ENCODE measurements around the gene KIF20B. TPM values are rescaled to one million over a fixed set of nuclear protein-coding genes. Genes with fewer than 3 reads are reported as not detected.

KIF20B gene
- total RNA-seq, 2 donors from 2014 or later, result 3.4 to 5.7 TPM

- DNase-seq (ENCODE audit: low spot score), result no peak
Measured at GRCh38 chr10:89664203-89664602, 37.2 kb upstream of the KIF20B start.

GRCh38 chr10:89665302-89665701, 36.1 kb upstream of the KIF20B start:
- Histone ChIP-seq H3K27me3 (replicated peaks; ENCODE audit: insufficient read depth) (no peaks in the 10 kb centered on the region), H3K4me3 (no peak overlapping the region), H3K4me1 (replicated peaks) (no peaks in the 10 kb centered on the region), H3K36me3 (no peaks in the 10 kb centered on the region), H3K27ac (no peak overlapping the region), H3K9me3 (no peaks in the 10 kb centered on the region)
- intact Hi-C loops (cut with DNase I), result no loop called here
- no peak for TF ChIP-seq CTCF (IDR thresholded peaks at IDR 0.05)
- no peak for TF ChIP-seq POLR2AphosphoS5 (IDR thresholded peaks at IDR 0.05)
- TF ChIP-seq POLR2A (IDR thresholded peaks at IDR 0.05), result no peak
- 72% methylated on average over 2 of the region's 2 CpGs for WGBS
- no peak for DNase-seq (ENCODE audit: low spot score)

More at GRCh38 chr10:89664203-89664602, 37.2 kb upstream of the KIF20B start:
- WGBS, result 60% methylated on average over 3 of the region's 3 CpGs
- Histone ChIP-seq H3K27ac (no peak overlapping the region), H3K4me1 (replicated peaks) (no peaks in the 10 kb centered on the region), H3K4me3 (no peak overlapping the region), H3K36me3 (no peaks in the 10 kb centered on the region), H3K27me3 (replicated peaks; ENCODE audit: insufficient read depth) (no peaks in the 10 kb centered on the region), H3K9me3 (no peaks in the 10 kb centered on the region)
- intact Hi-C loops (cut with DNase I), result no loop called here
- TF ChIP-seq POLR2AphosphoS5 (IDR thresholded peaks at IDR 0.05) (no peak), CTCF (IDR thresholded peaks at IDR 0.05) (no peak), POLR2A (IDR thresholded peaks at IDR 0.05) (no peak)

GRCh38 chr10:89666138-89666537, 35.3 kb upstream of the KIF20B start:
- H3K4me1 ChIP-seq (replicated peaks), result no peaks in the 10 kb centered on the region
- H3K36me3 ChIP-seq, result no peaks in the 10 kb centered on the region
- WGBS, result 92% methylated on average over 1 of the region's 1 CpG
- H3K27me3 ChIP-seq (replicated peaks; ENCODE audit: insufficient read depth), result no peaks in the 10 kb centered on the region
- DNase-seq (ENCODE audit: low spot score), result no peak
- no peaks in the 10 kb centered on the region for H3K9me3 ChIP-seq
- no peak overlapping the region for H3K4me3 ChIP-seq
- no peak for TF ChIP-seq POLR2AphosphoS5 (IDR thresholded peaks at IDR 0.05)
- TF ChIP-seq POLR2A (IDR thresholded peaks at IDR 0.05), result no peak
- TF ChIP-seq CTCF (IDR thresholded peaks at IDR 0.05), result no peak
- H3K27ac ChIP-seq, result no peak overlapping the region
- intact Hi-C loops (cut with DNase I), result no loop called here

GRCh38 chr10:89668386-89669071, 32.9 kb upstream of the KIF20B start:
- H3K4me3 ChIP-seq, result no peak overlapping the region
- intact Hi-C loops (cut with DNase I), result no loop called here
- no peak for TF ChIP-seq CTCF (IDR thresholded peaks at IDR 0.05)
- TF ChIP-seq POLR2A (IDR thresholded peaks at IDR 0.05), result no peak
- TF ChIP-seq POLR2AphosphoS5 (IDR thresholded peaks at IDR 0.05), result no peak
- H3K36me3 ChIP-seq, result no peaks in the 10 kb centered on the region
- no peaks in the 10 kb centered on the region for H3K4me1 ChIP-seq (replicated peaks)
- no peak for DNase-seq (ENCODE audit: low spot score)
- H3K27me3 ChIP-seq (replicated peaks; ENCODE audit: insufficient read depth), result no peaks in the 10 kb centered on the region
- no peaks in the 10 kb centered on the region for H3K9me3 ChIP-seq
- no peak overlapping the region for H3K27ac ChIP-seq
- 56% methylated on average over 3 of the region's 3 CpGs for WGBS

- Histone ChIP-seq H3K36me3 (no peaks in the 10 kb centered on the region), H3K27ac (no peak overlapping the region), H3K4me1 (replicated peaks) (no peaks in the 10 kb centered on the region), H3K4me3 (no peak overlapping the region), H3K27me3 (replicated peaks; ENCODE audit: insufficient read depth) (no peaks in the 10 kb centered on the region), H3K9me3 (no peaks in the 10 kb centered on the region)
- intact Hi-C loops (cut with DNase I), result no loop called here
- no peak for DNase-seq (ENCODE audit: low spot score)
- WGBS, result 88% methylated on average over 1 of the region's 1 CpG
- TF ChIP-seq POLR2A (IDR thresholded peaks at IDR 0.05) (no peak), CTCF (IDR thresholded peaks at IDR 0.05) (no peak), POLR2AphosphoS5 (IDR thresholded peaks at IDR 0.05) (no peak)
Measured at GRCh38 chr10:89669985-89670384, 31.4 kb upstream of the KIF20B start.

All from prostate gland (tissue), 2 donors.